GM23248 (cell line): ENCODE measurements around the gene KCNQ1OT1. TPM values are rescaled to one million over a fixed set of nuclear protein-coding genes. Genes with fewer than 3 reads are reported as not detected.
A peak's percentile ranks its signal among the peaks of the same experiment; 100 is the strongest.

Source experiments
- DNase-seq: peaks from one replicate; pipeline ENCODE4 v3.0.0-alpha.2; 2015
- H2AFZ ChIP-seq: fragments of 200-600 bp; sonication (generic); 2 replicates; pipeline ENCODE4 v1.6.1; 2016; ENCODE audit warnings: antibody characterized with exemption
- H3F3A ChIP-seq: fragments of 200-600 bp; sonication (generic); 2 replicates; pipeline ENCODE4 v1.6.1; 2016; ENCODE audit warnings: mild to moderate bottlenecking, antibody characterized with exemption, mixed run types; ENCODE audit not compliant: insufficient read depth
- H3K27ac ChIP-seq: fragments of 200-600 bp; sonication (generic); 2 replicates; pipeline ENCODE4 v1.5.1; 2016; ENCODE audit warnings: mild to moderate bottlenecking
- H3K27me3 ChIP-seq: fragments of 200-600 bp; sonication (generic); replicated peaks from 2 replicates; pipeline ENCODE4 v1.6.1; 2016; ENCODE audit warnings: mild to moderate bottlenecking; ENCODE audit not compliant: insufficient read depth
- H3K36me3 ChIP-seq: fragments of 200-600 bp; sonication (generic); 2 replicates; pipeline ENCODE4 v1.6.1; 2016; ENCODE audit warnings: low read depth, mild to moderate bottlenecking
- H3K4me1 ChIP-seq: fragments of 200-600 bp; sonication (generic); 2 replicates; pipeline ENCODE4 v1.6.1; 2016; ENCODE audit warnings: mild to moderate bottlenecking; ENCODE audit not compliant: insufficient read depth
- H3K4me2 ChIP-seq: fragments of 200-600 bp; sonication (generic); one replicate; pipeline ENCODE4 v1.6.1; 2016; ENCODE audit warnings: mild to moderate bottlenecking; ENCODE audit not compliant: unreplicated experiment
- H3K4me3 ChIP-seq: fragments of 200-600 bp; sonication (generic); 2 replicates; pipeline ENCODE4 v1.5.1; 2016; ENCODE audit warnings: mild to moderate bottlenecking
- H3K79me2 ChIP-seq: fragments of 200-600 bp; sonication (generic); 2 replicates; pipeline ENCODE4 v1.6.1; 2016; ENCODE audit warnings: mild to moderate bottlenecking; ENCODE audit not compliant: insufficient read depth
- H3K9ac ChIP-seq: fragments of 200-600 bp; sonication (generic); 2 replicates; pipeline ENCODE4 v1.6.1; 2016; ENCODE audit warnings: mild to moderate bottlenecking
- H3K9me2 ChIP-seq: fragments of 200-600 bp; sonication (generic); 2 replicates; pipeline ENCODE4 v1.6.1; 2016; ENCODE audit warnings: mixed run types, mild to moderate bottlenecking, moderate library complexity; ENCODE audit not compliant: insufficient read depth
- H3K9me3 ChIP-seq: fragments of 200-600 bp; sonication (generic); one replicate; pipeline ENCODE4 v1.6.1; 2017; ENCODE audit warnings: low read depth
- H4K20me1 ChIP-seq: fragments of 200-600 bp; sonication (generic); 2 replicates; pipeline ENCODE4 v1.6.0; 2016; ENCODE audit not compliant: insufficient read depth
- EZH2 ChIP-seq: fragments of 200-600 bp; sonication (generic); IDR thresholded peaks from 2 replicates; pipeline ENCODE4 v1.6.1; 2018; ENCODE audit warnings: antibody characterized with exemption, mild to moderate bottlenecking; ENCODE audit not compliant: insufficient read depth, poor library complexity, severe bottlenecking
- EZH2phosphoT487 ChIP-seq: fragments of 200-600 bp; sonication (generic); IDR thresholded peaks from 2 replicates; pipeline ENCODE4 v1.6.1; 2018; ENCODE audit warnings: antibody characterized with exemption, moderate library complexity, mild to moderate bottlenecking, low read depth; ENCODE audit not compliant: insufficient read depth
- WGBS, 2 experiments: methylation state at CpG; one replicate each; pipeline ENCODE4 v1.1.6; 2015 to 2017; ENCODE audit warnings: low lambda C conversion rate in 2 of 2, low coverage in 1 of 2; ENCODE audit errors: missing lambda C conversion rate in 2 of 2; 5-methylcytosine and 5-hydroxymethylcytosine counted together
- in situ Hi-C: fragments of 300-500 bp; cut with MboI; formaldehyde crosslinking; loops from 2 replicates; pipeline ENCODE4 v1.15.0; 2020
- polyA plus RNA-seq: library from polyadenylated mRNA; unstranded; fragments of >200 nt; fragmentation: Nextera tagmentation; extraction: Ambion mirVana; gene quantifications from 2 replicates; pipeline ENCODE4 v1.2.1, GENCODE V29; 2016
- total RNA-seq: library from RNA; depleted of rRNA; stranded (reverse); fragments of >200 nt; shearing (Covaris generic); gene quantifications from 2 replicates; pipeline ENCODE4 v1.2.3, GENCODE V29; 2014

Gene KCNQ1OT1
- total and polyA plus RNA-seq, 2 experiments from 2014 or later: 0.49 to 0.86 TPM

DNA sequence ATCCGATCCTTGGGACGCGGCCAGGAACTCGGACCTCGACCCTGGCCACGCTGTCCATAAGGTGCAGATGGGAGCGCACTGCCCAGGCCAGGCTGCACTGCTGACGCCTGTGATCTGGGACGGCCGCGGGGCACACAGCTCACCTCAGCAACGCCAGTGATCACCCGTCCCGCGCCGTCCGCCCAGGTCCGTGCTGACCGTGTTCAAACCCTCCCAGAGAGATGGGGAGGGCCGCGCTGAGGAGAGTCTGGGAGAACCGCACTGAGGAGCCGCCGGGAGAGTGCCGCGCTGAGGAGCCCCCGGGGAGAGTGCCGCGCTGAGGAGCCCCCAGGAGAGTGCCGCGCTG is 636 bp downstream of the KCNQ1OT1 start:
- H3K9me2 ChIP-seq: no peaks in the 10 kb centered on the region
- H4K20me1 ChIP-seq: peaks cover 23% of the 10 kb centered on the region; the same call in 1 of the 2 replicates
- H3K36me3 ChIP-seq: no peaks in the 10 kb centered on the region
- no peak overlapping the region for H2AFZ ChIP-seq
- WGBS, 2 experiments: 53 to 62% methylated on average over 22 to 31 of the region's 31 CpGs
- H3K4me1 ChIP-seq: peaks cover 22% of the 10 kb centered on the region
- H3K79me2 ChIP-seq: peaks cover 56% of the 10 kb centered on the region
- no peaks in the 10 kb centered on the region; the same call in 1 of the 2 replicates for H3K27me3 ChIP-seq
- DNase-seq: peak; percentile 61
- peak overlapping the region; percentile 85 for H3K4me2 ChIP-seq
- TF ChIP-seq EZH2 (no peak), EZH2phosphoT487 (no peak)
- H3K4me3 ChIP-seq: peak overlapping the region; percentile 95
- peak overlapping the region; percentile 99 for H3K9ac ChIP-seq
- no peaks in the 10 kb centered on the region for H3F3A ChIP-seq
- in situ Hi-C loops: no loop called here
- no peaks in the 10 kb centered on the region for H3K9me3 ChIP-seq
- peak overlapping the region; percentile 70 for H3K27ac ChIP-seq

DNA sequence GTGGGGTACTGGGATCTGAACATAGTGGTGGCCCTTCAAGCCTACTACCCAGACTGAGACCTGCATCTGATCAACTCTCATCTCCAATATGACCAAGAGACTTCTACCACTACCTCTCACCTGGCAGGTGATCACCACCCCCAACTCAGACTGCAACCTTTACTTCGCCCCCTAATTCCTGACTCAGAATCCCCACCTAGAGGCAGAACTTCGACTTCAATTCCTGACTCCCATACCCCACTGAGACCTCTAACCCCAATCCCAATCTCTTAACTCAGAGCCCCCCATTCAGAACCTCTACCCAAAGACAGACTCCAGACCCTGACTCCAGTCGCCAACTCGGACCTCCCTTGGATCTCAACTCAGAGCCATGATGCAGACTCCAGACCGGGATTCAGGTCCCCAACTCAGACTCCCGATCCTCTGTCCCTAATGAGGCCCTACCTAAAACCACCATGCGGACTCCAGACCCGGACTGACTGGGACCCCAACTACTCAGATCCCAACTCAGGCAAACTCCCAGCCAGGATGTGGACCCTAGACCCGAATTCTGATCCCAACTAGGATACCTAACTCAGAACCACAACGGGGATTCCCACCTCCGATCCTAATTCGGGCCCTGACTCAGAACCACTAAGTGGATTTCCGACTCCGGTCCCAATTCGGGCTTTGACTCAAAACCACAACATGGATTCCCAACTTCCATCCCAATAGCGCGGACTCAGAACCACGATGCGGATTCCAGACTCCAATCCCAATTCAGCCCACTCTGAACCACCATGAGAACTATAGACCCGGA is 1.2 kb downstream of the KCNQ1OT1 start:
- H2AFZ ChIP-seq: no peak overlapping the region
- H3K4me3 ChIP-seq: peak overlapping the region; percentile 95
- H3K36me3 ChIP-seq: no peaks in the 10 kb centered on the region
- H3K9me2 ChIP-seq: no peaks in the 10 kb centered on the region
- no peaks in the 10 kb centered on the region for H3K9me3 ChIP-seq
- H3K9ac ChIP-seq: peak overlapping the region; percentile 99
- H3F3A ChIP-seq: no peaks in the 10 kb centered on the region
- in situ Hi-C loops: no loop called here
- peaks cover 61% of the 10 kb centered on the region for H3K79me2 ChIP-seq
- DNase-seq: peak; percentile 58
- H3K27ac ChIP-seq: no peak overlapping the region; the same call in 1 of the 2 replicates
- peak overlapping the region; percentile 85 for H3K4me2 ChIP-seq
- H3K4me1 ChIP-seq: peaks cover 22% of the 10 kb centered on the region
- peaks cover 27% of the 10 kb centered on the region; the same call in 1 of the 2 replicates for H4K20me1 ChIP-seq
- TF ChIP-seq EZH2 (no peak), EZH2phosphoT487 (no peak)
- no peaks in the 10 kb centered on the region for H3K27me3 ChIP-seq
- WGBS, 2 experiments: 41 to 53% methylated on average over 20 of the region's 20 CpGs

- H3K4me3 ChIP-seq: peak overlapping the region; percentile 95
- peaks cover 22% of the 10 kb centered on the region for H3K4me1 ChIP-seq
- H3K79me2 ChIP-seq: peaks cover 69% of the 10 kb centered on the region
- no peaks in the 10 kb centered on the region for H3F3A ChIP-seq
- H3K9me3 ChIP-seq: no peaks in the 10 kb centered on the region
- 36 to 37% methylated on average over 1 of the region's 1 CpG for WGBS, 2 experiments
- H3K9me2 ChIP-seq: no peaks in the 10 kb centered on the region
- H3K27me3 ChIP-seq: no peaks in the 10 kb centered on the region
- H4K20me1 ChIP-seq: peaks cover 34% of the 10 kb centered on the region; the same call in 1 of the 2 replicates
- H3K36me3 ChIP-seq: no peaks in the 10 kb centered on the region
- in situ Hi-C loops: no loop called here
- TF ChIP-seq EZH2phosphoT487 (no peak), EZH2 (no peak)
- peak; percentile 35 for DNase-seq
- peak overlapping the region; percentile 85 for H3K4me2 ChIP-seq
- no peak overlapping the region for H2AFZ ChIP-seq
- no peak overlapping the region for H3K27ac ChIP-seq
- H3K9ac ChIP-seq: peak overlapping the region; percentile 99
Measured at GRCh38 chr11:2697866-2698265, 1.9 kb downstream of the KCNQ1OT1 start.

DNA sequence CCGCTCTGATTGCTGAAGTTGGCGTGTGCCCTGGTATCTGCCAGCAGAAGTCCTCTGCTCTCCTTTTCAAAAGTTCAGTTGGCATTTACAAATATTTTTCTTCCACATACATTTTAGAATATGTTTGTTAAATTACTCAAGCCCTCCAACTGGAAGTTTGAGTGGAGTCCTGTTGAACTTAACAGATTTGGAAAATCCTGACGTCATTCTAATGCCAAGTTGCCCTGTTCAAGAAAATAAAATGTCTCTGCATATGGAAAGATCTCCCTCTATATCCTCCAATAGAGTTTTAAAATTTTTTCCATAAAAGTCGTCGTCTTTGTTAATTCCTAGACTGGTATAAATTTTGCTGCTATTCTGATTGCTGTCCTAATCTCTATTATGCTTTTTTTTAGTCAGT is 3.3 kb downstream of the KCNQ1OT1 start:
- peak overlapping the region; percentile 85 for H3K4me2 ChIP-seq

More for the DNA sequence above, 3.3 kb downstream of the KCNQ1OT1 start:
- Histone ChIP-seq H3K9ac (no peak overlapping the region), H3K36me3 (no peaks in the 10 kb centered on the region), H2AFZ (no peak overlapping the region), H3K79me2 (peaks cover 83% of the 10 kb centered on the region), H3K27ac (no peak overlapping the region), H3K4me1 (peaks cover 22% of the 10 kb centered on the region), H3K4me3 (peak overlapping the region; percentile 95), H3K27me3 (no peaks in the 10 kb centered on the region), H3F3A (no peaks in the 10 kb centered on the region), H3K9me3 (no peaks in the 10 kb centered on the region), H3K9me2 (no peaks in the 10 kb centered on the region), H4K20me1 (peaks cover 40% of the 10 kb centered on the region)
- 57 to 67% methylated on average over 5 of the region's 5 CpGs for WGBS, 2 experiments
- DNase-seq: peak; percentile 12
- TF ChIP-seq EZH2phosphoT487 (no peak), EZH2 (no peak)
- in situ Hi-C loops: no loop called here
